Measurements from ENCODE around the gene DCLK1. TPM values are rescaled to one million over a fixed set of nuclear protein-coding genes. Genes with fewer than 3 reads are reported as not detected.

Gene DCLK1
- total RNA-seq, 6 experiments from 2014 or later = 0.07 to 0.12 (median 0.10) TPM; not detected in 2

DNA sequence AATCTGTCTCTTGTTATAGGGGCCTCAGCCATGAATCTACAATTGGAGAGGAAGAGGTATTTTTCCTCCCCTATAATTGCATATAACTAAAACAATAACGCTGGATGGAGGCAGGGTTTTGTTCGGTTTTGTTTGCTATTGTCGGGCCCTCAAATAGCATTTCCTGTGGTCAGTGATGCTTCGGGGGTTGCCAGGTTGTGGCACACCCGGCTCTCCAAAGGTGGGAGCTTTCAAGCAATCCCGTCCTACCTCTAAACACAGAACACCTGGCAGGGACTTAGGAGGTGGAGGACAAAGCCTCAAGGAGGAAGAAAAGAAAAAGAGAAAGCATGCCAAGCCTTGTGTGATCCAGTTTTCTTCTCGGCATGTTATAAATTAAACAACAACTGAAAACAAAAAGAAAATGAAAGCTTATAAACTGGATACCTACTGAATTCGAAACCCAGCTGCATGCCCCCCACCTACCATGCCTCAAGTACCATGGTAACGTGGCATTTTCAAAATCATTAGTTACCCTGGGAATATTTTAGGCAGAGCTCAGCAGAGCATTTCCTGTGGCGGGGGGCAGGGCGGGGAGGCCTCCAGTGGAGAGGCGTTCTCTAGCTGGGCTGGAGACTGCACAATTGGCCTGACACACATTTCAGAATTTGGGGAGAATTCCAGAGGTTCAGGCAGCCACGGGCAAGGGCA is 213.8 kb downstream of the DCLK1 start:
- intact Hi-C loops (cut with DNase I) = no loop called here
- no peak for DNase-seq
- Histone ChIP-seq H3K4me1 (no peaks in the 10 kb centered on the region), H3K27ac (no peak overlapping the region), H3K4me3 (no peak overlapping the region), H3K27me3 (no peaks in the 10 kb centered on the region), H3K9me3 (no peaks in the 10 kb centered on the region), H3K36me3 (no peaks in the 10 kb centered on the region)
- ATAC-seq = no peak
- TF ChIP-seq POLR2A (IDR thresholded peaks at IDR 0.05) = no peak
- TF ChIP-seq, protein P1, sequence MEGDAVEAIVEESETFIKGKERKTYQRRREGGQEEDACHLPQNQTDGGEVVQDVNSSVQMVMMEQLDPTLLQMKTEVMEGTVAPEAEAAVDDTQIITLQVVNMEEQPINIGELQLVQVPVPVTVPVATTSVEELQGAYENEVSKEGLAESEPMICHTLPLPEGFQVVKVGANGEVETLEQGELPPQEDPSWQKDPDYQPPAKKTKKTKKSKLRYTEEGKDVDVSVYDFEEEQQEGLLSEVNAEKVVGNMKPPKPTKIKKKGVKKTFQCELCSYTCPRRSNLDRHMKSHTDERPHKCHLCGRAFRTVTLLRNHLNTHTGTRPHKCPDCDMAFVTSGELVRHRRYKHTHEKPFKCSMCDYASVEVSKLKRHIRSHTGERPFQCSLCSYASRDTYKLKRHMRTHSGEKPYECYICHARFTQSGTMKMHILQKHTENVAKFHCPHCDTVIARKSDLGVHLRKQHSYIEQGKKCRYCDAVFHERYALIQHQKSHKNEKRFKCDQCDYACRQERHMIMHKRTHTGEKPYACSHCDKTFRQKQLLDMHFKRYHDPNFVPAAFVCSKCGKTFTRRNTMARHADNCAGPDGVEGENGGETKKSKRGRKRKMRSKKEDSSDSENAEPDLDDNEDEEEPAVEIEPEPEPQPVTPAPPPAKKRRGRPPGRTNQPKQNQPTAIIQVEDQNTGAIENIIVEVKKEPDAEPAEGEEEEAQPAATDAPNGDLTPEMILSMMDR (IDR thresholded peaks at IDR 0.05) = no peak
- WGBS (ENCODE audit: insufficient coverage, low coverage, low lambda C conversion rate, missing lambda C conversion rate) = 32% methylated on average over 10 of the region's 13 CpGs

DNA sequence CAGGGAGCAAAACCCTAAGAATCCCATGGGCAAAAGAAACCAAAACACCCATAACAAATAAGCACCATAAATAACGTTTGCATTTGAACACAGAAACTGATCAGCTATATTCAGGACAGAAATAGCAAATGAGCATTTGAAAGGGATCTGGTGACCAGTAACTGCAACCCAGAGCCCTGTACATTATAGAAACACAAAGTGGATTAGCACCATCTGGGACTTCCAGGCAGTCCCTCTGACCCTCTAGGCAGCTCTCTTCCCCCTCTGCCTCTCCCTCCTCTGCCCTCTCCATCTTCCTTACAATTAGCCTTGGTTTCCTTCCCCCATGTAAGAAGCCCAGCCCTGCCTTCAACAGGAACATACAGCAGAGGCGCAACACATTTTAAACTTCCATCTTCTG is 215.0 kb downstream of the DCLK1 start:
- no peaks in the 10 kb centered on the region for H3K9me3 ChIP-seq
- H3K27ac ChIP-seq = no peak overlapping the region
- ATAC-seq = no peak
- no peak overlapping the region for H3K4me3 ChIP-seq
- intact Hi-C loops (cut with DNase I) = no loop called here
- no peaks in the 10 kb centered on the region for H3K4me1 ChIP-seq
- H3K27me3 ChIP-seq = no peaks in the 10 kb centered on the region
- no peak for DNase-seq
- H3K36me3 ChIP-seq = no peaks in the 10 kb centered on the region
- 44% methylated on average over 2 of the region's 2 CpGs for WGBS (ENCODE audit: insufficient coverage, low coverage, low lambda C conversion rate, missing lambda C conversion rate)
- TF ChIP-seq POLR2A (IDR thresholded peaks at IDR 0.05) = no peak
- TF ChIP-seq, protein P1 (IDR thresholded peaks at IDR 0.05) = no peak

DNA sequence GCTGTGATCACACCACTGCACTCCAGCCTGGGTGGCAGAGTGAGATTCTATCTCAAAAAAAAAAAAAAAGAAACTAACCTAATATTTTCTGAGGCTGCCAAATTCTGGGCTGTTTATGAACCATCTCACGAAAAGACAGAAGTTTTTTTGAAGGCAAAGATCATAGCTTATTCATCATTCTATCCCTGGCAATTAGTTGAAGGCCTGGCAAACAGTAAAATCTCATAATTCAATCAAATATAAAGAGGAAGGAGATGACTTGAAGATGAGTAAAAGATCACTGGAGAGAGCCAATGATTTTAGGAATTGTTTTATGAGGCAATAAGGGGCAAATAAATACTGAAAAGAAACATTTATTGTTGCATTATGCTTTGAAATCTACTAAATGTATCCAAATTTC is 216.5 kb downstream of the DCLK1 start:
- H3K4me3 ChIP-seq = no peak overlapping the region
- H3K36me3 ChIP-seq = no peaks in the 10 kb centered on the region
- H3K27me3 ChIP-seq = no peaks in the 10 kb centered on the region
- H3K4me1 ChIP-seq = no peaks in the 10 kb centered on the region
- DNase-seq (no peak), ATAC-seq (no peak)
- 44% methylated on average over 1 of the region's 1 CpG for WGBS (ENCODE audit: insufficient coverage, low coverage, low lambda C conversion rate, missing lambda C conversion rate)
- no peak for TF ChIP-seq POLR2A (IDR thresholded peaks at IDR 0.05)
- TF ChIP-seq, protein P1 (IDR thresholded peaks at IDR 0.05) = no peak
- H3K9me3 ChIP-seq = no peaks in the 10 kb centered on the region
- H3K27ac ChIP-seq = no peak overlapping the region
- intact Hi-C loops (cut with DNase I) = no loop called here

DNA sequence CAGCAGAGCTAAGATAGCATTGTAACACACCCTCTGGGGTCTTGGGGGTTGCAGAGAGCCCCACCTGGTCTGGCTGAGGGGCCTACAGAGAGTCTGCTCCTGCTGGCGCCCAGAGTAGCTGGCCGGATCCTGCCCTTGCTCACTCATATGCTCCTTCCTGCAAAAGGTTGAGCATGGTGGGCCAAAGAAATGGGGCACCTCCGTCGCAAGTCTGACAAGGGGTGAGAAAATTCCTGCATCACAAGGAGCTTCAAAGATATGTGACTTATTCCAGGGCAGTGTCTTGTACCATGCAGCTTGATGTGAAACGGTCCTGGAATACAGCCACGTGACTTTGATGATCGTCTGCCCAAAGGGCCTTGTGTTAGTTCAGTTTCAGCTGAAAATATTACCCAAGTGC is 218.3 kb downstream of the DCLK1 start:
- Histone ChIP-seq H3K9me3 (no peaks in the 10 kb centered on the region), H3K27ac (no peak overlapping the region), H3K36me3 (no peaks in the 10 kb centered on the region), H3K4me3 (no peak overlapping the region), H3K27me3 (no peaks in the 10 kb centered on the region), H3K4me1 (no peaks in the 10 kb centered on the region)
- WGBS (ENCODE audit: insufficient coverage, low coverage, low lambda C conversion rate, missing lambda C conversion rate) = 14% methylated on average over 2 of the region's 7 CpGs
- intact Hi-C loops (cut with DNase I) = no loop called here
- TF ChIP-seq POLR2A (IDR thresholded peaks at IDR 0.05) = no peak
- TF ChIP-seq, protein P1 (IDR thresholded peaks at IDR 0.05) = no peak
- DNase-seq (no peak), ATAC-seq (peak in 1 of 4 donors; percentile 12)

Data from right lobe of liver (tissue), 6 donors.